H9 (cell line): ENCODE measurements around the gene ABCA3. TPM values are rescaled to one million over a fixed set of nuclear protein-coding genes. Genes with fewer than 3 reads are reported as not detected.
A peak's percentile ranks its signal among the peaks of the same experiment; 100 is the strongest.

Source experiments
- DNase-seq: peaks from one replicate; pipeline ENCODE4 v3.0.0-alpha.2; 2017
- H2AFZ ChIP-seq: one replicate; pipeline ENCODE4 v1.6.1; 2013; ENCODE audit warnings: mild to moderate bottlenecking, low read length, control low read depth, moderate library complexity
- H2AK5ac ChIP-seq: 2 replicates; pipeline ENCODE4 v1.6.1; 2013; ENCODE audit warnings: low read length, control low read depth, mixed read lengths; ENCODE audit not compliant: insufficient read length
- H2BK120ac ChIP-seq: one replicate; pipeline ENCODE4 v1.6.1; 2013; ENCODE audit warnings: low read depth, mild to moderate bottlenecking, low read length, control low read depth, inconsistent platforms; ENCODE audit not compliant: poor library complexity, severe bottlenecking
- H2BK12ac ChIP-seq: 2 replicates; pipeline ENCODE4 v1.6.1; 2013; ENCODE audit warnings: low read length, control low read depth, mixed read lengths, low read depth; ENCODE audit not compliant: insufficient read length
- H2BK15ac ChIP-seq: 2 replicates; pipeline ENCODE4 v1.6.1; 2013; ENCODE audit warnings: low read depth, low read length, control low read depth
- H2BK20ac ChIP-seq: one replicate; pipeline ENCODE4 v1.6.1; 2013; ENCODE audit warnings: low read depth, mild to moderate bottlenecking, low read length, control low read depth, inconsistent platforms; ENCODE audit not compliant: poor library complexity, severe bottlenecking
- H2BK5ac ChIP-seq: 2 replicates; pipeline ENCODE4 v1.6.1; 2013; ENCODE audit warnings: low read length, control low read depth, mixed read lengths; ENCODE audit not compliant: insufficient read length
- H3K14ac ChIP-seq: 2 replicates; pipeline ENCODE4 v1.6.1; 2013; ENCODE audit warnings: low read length, control low read depth; ENCODE audit not compliant: insufficient read depth
- H3K18ac ChIP-seq: 2 replicates; pipeline ENCODE4 v1.6.1; 2013; ENCODE audit warnings: low read depth, mild to moderate bottlenecking, mixed read lengths, low read length, control low read depth; ENCODE audit not compliant: insufficient read length
- H3K23ac ChIP-seq: 2 replicates; pipeline ENCODE4 v1.6.1; 2013; ENCODE audit warnings: low read length, control low read depth, mixed read lengths, low read depth; ENCODE audit not compliant: insufficient read length
- H3K23me2 ChIP-seq: 2 replicates; pipeline ENCODE4 v1.6.1; 2013; ENCODE audit warnings: low read depth, mild to moderate bottlenecking, mixed read lengths, low read length, control low read depth; ENCODE audit not compliant: insufficient read length, poor library complexity, severe bottlenecking
- H3K27ac ChIP-seq: 2 replicates; pipeline ENCODE4 v1.5.1; 2013; ENCODE audit warnings: low read length, control low read depth, mixed read lengths, low read depth; ENCODE audit not compliant: insufficient read length
- H3K27me3 ChIP-seq: 2 replicates; pipeline ENCODE4 v1.6.1; 2013; ENCODE audit warnings: low read length, control low read depth, inconsistent platforms; ENCODE audit not compliant: insufficient read depth
- H3K4ac ChIP-seq: 2 replicates; pipeline ENCODE4 v1.6.1; 2013; ENCODE audit warnings: low read depth, mild to moderate bottlenecking, control low read depth, inconsistent platforms, low read length, moderate library complexity
- H3K4me1 ChIP-seq: 2 replicates; pipeline ENCODE4 v1.6.1; 2013; ENCODE audit warnings: low read length, control low read depth, inconsistent platforms; ENCODE audit not compliant: insufficient read depth
- H3K4me2 ChIP-seq: 2 replicates; pipeline ENCODE4 v1.6.1; 2013; ENCODE audit warnings: low read length, control low read depth, mixed read lengths; ENCODE audit not compliant: insufficient read length, insufficient read depth
- H3K56ac ChIP-seq: 2 replicates; pipeline ENCODE4 v1.6.1; 2013; ENCODE audit warnings: low read depth, mild to moderate bottlenecking, mixed read lengths, low read length, control low read depth; ENCODE audit not compliant: insufficient read length
- H3K79me1 ChIP-seq: 2 replicates; pipeline ENCODE4 v1.6.1; 2013; ENCODE audit warnings: low read depth, mild to moderate bottlenecking, moderate library complexity, low read length, control low read depth, inconsistent platforms; ENCODE audit not compliant: insufficient read depth, poor library complexity, severe bottlenecking
- H3K79me2 ChIP-seq: 2 replicates; pipeline ENCODE4 v1.6.1; 2013; ENCODE audit warnings: low read length, control low read depth, inconsistent platforms; ENCODE audit not compliant: insufficient read depth
- H3K9ac ChIP-seq: 2 replicates; pipeline ENCODE4 v1.6.1; 2013; ENCODE audit warnings: low read length, control low read depth, mixed read lengths; ENCODE audit not compliant: insufficient read length; ENCODE audit errors: extremely low read depth
- H3K9me3 ChIP-seq: one replicate; pipeline ENCODE4 v1.6.1; 2013; ENCODE audit warnings: low read depth, low read length, inconsistent platforms; ENCODE audit not compliant: control insufficient read depth
- H3T11ph ChIP-seq: one replicate; pipeline ENCODE4 v1.6.1; 2013; ENCODE audit warnings: mild to moderate bottlenecking, low read length, control low read depth, inconsistent platforms
- H4K20me1 ChIP-seq: one replicate; pipeline ENCODE4 v1.6.1; 2013; ENCODE audit not compliant: control insufficient read depth, insufficient read length, insufficient read depth
- H4K5ac ChIP-seq: 2 replicates; pipeline ENCODE4 v1.6.1; 2013; ENCODE audit warnings: low read depth, mild to moderate bottlenecking, mixed read lengths, low read length, control low read depth; ENCODE audit not compliant: insufficient read length
- H4K8ac ChIP-seq: replicated peaks from 2 replicates; pipeline ENCODE4 v1.6.1; 2013; ENCODE audit warnings: low read length, control low read depth, mixed read lengths, low read depth; ENCODE audit not compliant: insufficient read length
- H4K91ac ChIP-seq: 2 replicates; pipeline ENCODE4 v1.6.1; 2013; ENCODE audit warnings: low read depth, mild to moderate bottlenecking, moderate library complexity, mixed read lengths, low read length, control low read depth; ENCODE audit not compliant: insufficient read length
- H3K27ac Mint-ChIP-seq, 3 experiments: 2 replicates in 2 of 3; 3 replicates in 1 of 3; pipeline ENCODE4 v1.8.0; 2020 to 2021; ENCODE audit warnings: mixed read lengths in 3 of 3, mild to moderate bottlenecking in 1 of 3, moderate library complexity in 1 of 3
- H3K27me3 Mint-ChIP-seq: 2 replicates; pipeline ENCODE4 v1.8.0; 2021; ENCODE audit warnings: low read depth, mild to moderate bottlenecking, moderate library complexity, mixed read lengths
- H3K36me3 Mint-ChIP-seq, 3 experiments: 2 replicates in 2 of 3; 3 replicates in 1 of 3; pipeline ENCODE4 v1.8.0; 2020 to 2021; ENCODE audit warnings: low read depth in 3 of 3, mixed read lengths in 3 of 3; ENCODE audit not compliant: insufficient read depth in 1 of 3
- H3K4me1 Mint-ChIP-seq, 2 experiments: 2 replicates each; pipeline ENCODE4 v1.8.0; 2020; ENCODE audit warnings: mixed read lengths in 2 of 2
- H3K4me3 Mint-ChIP-seq, 2 experiments: 2 replicates in 1 of 2; 3 replicates in 1 of 2; pipeline ENCODE4 v1.8.0; 2020 to 2021; ENCODE audit warnings: mild to moderate bottlenecking in 2 of 2, mixed read lengths in 2 of 2, moderate library complexity in 1 of 2
- H3K9me3 Mint-ChIP-seq, 2 experiments: 2 replicates in 1 of 2; 3 replicates in 1 of 2; pipeline ENCODE4 v1.8.0; 2020; ENCODE audit warnings: mild to moderate bottlenecking in 2 of 2, mixed read lengths in 2 of 2, moderate library complexity in 1 of 2
- WGBS: extraction: QIAGEN DNeasy Blood & Tissue Kit; methylation state at CpG from one replicate; pipeline ENCODE4 v1.1.7; 2013; ENCODE audit warnings: missing lambda C conversion rate, low lambda C conversion rate, mixed read lengths; ENCODE audit not compliant: insufficient read length; ENCODE audit errors: extremely low coverage; 5-methylcytosine and 5-hydroxymethylcytosine counted together
- total RNA-seq: library from RNA; stranded (reverse); gene quantifications from 2 replicates; pipeline ENCODE4 v1.2.1, GENCODE V29; 2021
- TF ChIP-seq, protein P1 (sequence below): fragments of 200-600 bp; sonication (generic); conservative IDR thresholded peaks from 3 replicates; pipeline ENCODE4 v1.8.0; 2021; ENCODE audit warnings: antibody characterized with exemption, mild to moderate bottlenecking

The ABCA3 gene
- total RNA-seq, 1 experiment from 2014 or later = 8.0 TPM

- peak overlapping the region; percentile 67 for H3K4me2 ChIP-seq
- H3K14ac ChIP-seq = no peak overlapping the region
- H3K4me1 ChIP-seq = no peaks in the 10 kb centered on the region
- Mint-ChIP-seq H3K27me3 (peaks cover 16% of the 10 kb centered on the region), H3K36me3 (peaks cover 4 to 33% (median 11%) of the 10 kb centered on the region in 3 experiments; a peak in 5 of 7 replicates), H3K4me1 (peaks cover 0 to 3% of the 10 kb centered on the region in 2 experiments; a peak in 1 of 4 replicates), H3K4me3 (peak overlapping the region; percentile 42 to 59; a peak in 4 of 5 replicates), H3K9me3 (no peaks in the 10 kb centered on the region; a peak in 1 of 5 replicates), H3K27ac (no peak overlapping the region)
- H3K9ac ChIP-seq = no peak overlapping the region
- DNase-seq = peak; percentile 68
- no peak overlapping the region for H4K91ac ChIP-seq
- TF ChIP-seq, protein P1, sequence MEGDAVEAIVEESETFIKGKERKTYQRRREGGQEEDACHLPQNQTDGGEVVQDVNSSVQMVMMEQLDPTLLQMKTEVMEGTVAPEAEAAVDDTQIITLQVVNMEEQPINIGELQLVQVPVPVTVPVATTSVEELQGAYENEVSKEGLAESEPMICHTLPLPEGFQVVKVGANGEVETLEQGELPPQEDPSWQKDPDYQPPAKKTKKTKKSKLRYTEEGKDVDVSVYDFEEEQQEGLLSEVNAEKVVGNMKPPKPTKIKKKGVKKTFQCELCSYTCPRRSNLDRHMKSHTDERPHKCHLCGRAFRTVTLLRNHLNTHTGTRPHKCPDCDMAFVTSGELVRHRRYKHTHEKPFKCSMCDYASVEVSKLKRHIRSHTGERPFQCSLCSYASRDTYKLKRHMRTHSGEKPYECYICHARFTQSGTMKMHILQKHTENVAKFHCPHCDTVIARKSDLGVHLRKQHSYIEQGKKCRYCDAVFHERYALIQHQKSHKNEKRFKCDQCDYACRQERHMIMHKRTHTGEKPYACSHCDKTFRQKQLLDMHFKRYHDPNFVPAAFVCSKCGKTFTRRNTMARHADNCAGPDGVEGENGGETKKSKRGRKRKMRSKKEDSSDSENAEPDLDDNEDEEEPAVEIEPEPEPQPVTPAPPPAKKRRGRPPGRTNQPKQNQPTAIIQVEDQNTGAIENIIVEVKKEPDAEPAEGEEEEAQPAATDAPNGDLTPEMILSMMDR = no peak
- no peak overlapping the region for H3K18ac ChIP-seq
- peaks cover 2% of the 10 kb centered on the region; the same call in 1 of the 2 replicates for H3K27me3 ChIP-seq
- no peaks in the 10 kb centered on the region for H3K79me1 ChIP-seq
- peaks cover 13% of the 10 kb centered on the region for H3K23me2 ChIP-seq
- no peak overlapping the region for H3K27ac ChIP-seq
- H4K5ac ChIP-seq = no peak overlapping the region
- no peak overlapping the region for H4K8ac ChIP-seq
- no peaks in the 10 kb centered on the region for H4K20me1 ChIP-seq
- H3K4ac ChIP-seq = no peak overlapping the region
- H2BK12ac ChIP-seq = no peak overlapping the region
- H3K9me3 ChIP-seq = no peaks in the 10 kb centered on the region
- H2AK5ac ChIP-seq = no peak overlapping the region
- no peak overlapping the region for H2BK15ac ChIP-seq
- no peak overlapping the region for H3T11ph ChIP-seq
- no peak overlapping the region for H3K56ac ChIP-seq
- H2BK120ac ChIP-seq = no peak overlapping the region
- no peaks in the 10 kb centered on the region for H3K79me2 ChIP-seq
- no peak overlapping the region for H2BK5ac ChIP-seq
- no peak overlapping the region for H2BK20ac ChIP-seq
- no CpG with 5 or more reads among the region's 65 CpGs for WGBS
- H2AFZ ChIP-seq = no peak overlapping the region
- H3K23ac ChIP-seq = no peak overlapping the region
These were observed 102.9 kb downstream of the ABCA3 start for GRCh38 chr16:2237493-2238149.
